GM21367 (cell line): ENCODE data around the gene KIAA0232.
A peak's percentile ranks its signal among the peaks of the same experiment; 100 is the strongest.
"Not testable (repeated sequence)": the region's sequence is repeated elsewhere in the genome, so short reads cannot be mapped to it uniquely, and the experiment has no call there.

ENCODE experiments used
- ATAC-seq: cut with Tn5 transposase; IDR thresholded peaks from one replicate; pipeline ENCODE4 v1.9.1; 2021; ENCODE audit not compliant: unreplicated experiment

Gene KIAA0232

DNA sequence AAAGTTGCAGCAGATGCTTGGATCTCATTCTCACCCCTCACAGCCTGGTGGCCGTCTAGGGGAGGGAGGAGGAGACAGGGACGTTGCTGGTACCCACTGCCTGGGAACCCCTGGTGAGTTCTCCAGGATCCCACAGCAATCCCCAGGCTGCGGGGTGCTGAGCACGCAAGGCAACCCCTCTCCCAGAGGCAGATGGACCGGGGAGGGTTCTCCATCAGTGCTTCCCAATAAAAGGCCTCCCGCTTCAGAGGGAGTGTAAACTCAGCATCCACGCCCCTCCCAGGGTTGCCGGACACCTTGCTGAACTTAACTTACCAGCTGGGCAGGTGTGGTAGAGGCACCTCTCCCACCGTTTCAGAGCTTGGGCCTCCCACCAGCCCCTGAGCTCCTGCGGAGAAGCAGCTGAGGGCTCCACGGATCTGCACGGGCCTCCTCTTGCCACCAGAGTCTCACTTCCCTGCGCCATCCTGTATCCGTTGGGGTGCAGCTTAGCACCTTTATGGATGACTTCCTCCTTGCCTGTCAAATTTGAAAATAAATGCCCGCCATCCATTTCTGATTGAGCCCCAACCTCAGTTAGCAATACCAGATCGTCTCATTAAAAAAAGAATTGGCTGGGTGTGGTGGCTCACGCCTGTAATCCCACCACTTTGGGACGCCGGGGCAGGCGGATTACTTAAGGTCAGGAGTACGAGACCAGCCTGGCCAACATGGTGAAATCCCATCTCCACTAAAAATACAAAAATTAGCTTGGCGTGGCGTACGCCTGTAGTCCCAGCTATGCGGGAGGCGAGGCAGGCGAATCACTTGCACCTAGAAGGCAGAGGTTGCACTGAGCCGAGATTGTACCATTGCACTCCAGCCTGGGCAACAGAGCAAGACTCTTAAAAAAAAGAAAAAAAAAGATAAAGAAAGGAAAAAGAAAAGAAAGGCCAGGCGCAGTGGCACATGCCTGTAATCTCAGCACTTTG, 112.3 kb downstream of the KIAA0232 start:
- ATAC-seq = no peak

DNA sequence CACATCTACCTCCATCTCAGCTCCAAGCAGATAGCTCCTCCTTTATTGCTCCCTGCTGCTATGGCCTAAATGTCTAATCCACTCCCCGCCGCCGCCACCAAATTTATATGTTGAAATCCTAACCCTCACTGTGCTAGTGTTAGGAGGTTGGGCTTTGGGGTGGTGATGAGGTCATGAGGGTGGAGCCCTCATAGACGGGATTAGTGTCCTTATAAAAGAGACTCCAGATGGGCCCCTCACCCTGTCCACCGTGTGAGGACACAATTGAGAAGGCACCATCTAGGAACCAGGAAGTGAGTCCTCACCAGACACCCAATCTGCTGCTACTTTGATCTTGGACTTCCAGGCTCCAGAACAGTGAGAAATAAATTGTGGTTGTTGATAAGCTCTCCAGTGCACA, 113.5 kb downstream of the KIAA0232 start:
- no peak for ATAC-seq

DNA sequence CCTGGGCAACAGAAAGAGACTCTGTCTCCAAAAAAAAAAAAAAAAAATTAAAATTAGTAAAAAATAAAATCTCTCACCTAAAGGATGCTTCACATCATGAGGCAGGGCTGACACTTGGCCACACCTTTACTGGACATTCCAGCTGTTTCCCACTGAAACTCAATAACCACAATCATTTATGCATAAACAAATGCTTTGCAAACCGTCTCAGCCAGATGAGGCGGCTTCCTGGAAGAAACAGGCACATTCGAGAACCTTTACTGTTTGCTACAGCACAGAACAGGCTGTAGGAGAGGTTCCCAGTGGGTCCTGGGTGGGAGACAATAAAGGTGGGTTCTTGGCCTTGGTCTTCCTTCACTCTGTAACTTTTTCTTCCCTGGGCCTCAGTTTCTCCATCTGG, 116.2 kb downstream of the KIAA0232 start:
- ATAC-seq = no peak

DNA sequence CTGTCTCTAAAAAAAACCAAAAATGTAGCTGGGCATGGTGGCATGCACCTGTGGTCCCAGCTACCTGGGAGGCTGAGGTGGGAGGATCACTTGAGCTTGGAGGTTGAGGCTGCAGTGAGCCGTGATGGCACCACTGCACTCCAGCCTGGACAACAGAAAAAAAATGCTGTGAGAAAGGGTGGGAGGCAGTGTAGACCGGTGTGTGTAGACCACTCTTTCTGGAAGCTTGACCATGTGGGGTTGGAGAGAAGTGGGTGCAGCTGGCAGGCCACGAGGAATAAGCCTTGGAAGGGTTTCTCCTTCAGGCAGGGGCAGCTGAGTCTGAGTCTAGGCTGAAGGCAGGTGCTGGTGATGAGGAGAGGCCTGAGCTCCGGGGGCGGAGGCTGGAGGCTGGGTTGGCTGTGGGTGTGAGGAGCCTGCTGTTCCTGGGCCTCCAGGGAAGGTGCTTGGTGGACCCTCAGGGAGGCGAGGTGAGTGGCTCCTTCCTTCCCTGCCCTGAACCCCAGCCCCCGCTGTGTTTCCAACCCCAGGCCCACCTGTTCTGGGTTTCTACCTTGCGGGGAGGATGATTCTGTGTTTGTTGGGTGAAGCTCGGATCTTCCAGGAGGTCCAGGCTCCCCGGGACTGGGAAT, 117.8 kb downstream of the KIAA0232 start:
- no peak for ATAC-seq

DNA sequence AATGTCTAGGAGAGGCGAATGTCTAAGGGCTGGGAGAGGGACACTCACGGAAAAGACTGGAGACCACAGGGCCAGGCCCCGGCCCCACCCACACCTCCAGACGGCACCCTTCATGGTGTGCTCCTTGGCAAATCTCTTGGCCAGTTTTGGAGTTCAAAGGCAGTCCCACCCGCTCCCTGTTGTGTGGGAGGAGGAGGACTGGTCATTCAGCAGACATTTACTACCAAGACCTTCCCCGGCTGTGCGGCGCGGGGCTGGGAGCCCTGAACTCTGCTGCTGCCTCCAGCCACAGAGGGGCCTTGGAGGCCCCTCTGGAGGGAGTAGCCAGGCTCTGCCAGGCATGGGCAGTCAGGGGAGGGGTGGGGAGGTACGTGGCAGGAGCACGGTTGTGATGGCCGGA, 118.4 kb downstream of the KIAA0232 start:
- no peak for ATAC-seq

DNA sequence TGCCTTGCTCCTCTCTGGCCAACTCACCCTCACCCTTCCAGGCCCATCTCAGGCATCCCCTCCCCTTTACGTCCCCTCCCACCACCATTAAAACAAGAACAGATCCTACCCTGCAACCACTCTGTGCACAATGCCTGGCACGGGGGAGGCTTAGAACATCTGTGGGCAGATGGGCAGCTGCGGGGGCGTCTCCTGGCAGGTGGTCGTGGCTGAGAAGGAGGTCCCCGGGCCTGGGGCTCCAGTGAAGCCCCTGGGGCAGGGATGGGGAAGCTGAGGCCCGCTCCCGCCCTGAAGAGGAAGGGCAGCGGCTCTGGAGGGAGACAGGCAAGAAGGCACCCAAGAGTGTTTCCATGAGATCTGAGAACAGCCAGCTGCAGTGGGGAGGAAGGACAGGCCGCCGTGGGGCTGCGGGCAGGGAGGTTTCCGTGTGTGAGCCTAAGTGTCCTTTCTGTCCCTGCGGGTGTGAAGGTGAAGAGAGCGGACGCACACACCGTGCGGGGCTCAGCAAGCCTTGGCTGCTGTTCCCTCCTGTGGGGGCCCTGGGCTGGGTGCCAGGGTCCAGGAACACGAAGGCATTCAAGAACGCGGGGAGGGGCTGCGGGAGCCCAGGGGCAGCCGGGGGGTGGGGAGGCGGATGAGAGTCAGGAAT, 119.3 kb downstream of the KIAA0232 start:
- no peak for ATAC-seq

DNA sequence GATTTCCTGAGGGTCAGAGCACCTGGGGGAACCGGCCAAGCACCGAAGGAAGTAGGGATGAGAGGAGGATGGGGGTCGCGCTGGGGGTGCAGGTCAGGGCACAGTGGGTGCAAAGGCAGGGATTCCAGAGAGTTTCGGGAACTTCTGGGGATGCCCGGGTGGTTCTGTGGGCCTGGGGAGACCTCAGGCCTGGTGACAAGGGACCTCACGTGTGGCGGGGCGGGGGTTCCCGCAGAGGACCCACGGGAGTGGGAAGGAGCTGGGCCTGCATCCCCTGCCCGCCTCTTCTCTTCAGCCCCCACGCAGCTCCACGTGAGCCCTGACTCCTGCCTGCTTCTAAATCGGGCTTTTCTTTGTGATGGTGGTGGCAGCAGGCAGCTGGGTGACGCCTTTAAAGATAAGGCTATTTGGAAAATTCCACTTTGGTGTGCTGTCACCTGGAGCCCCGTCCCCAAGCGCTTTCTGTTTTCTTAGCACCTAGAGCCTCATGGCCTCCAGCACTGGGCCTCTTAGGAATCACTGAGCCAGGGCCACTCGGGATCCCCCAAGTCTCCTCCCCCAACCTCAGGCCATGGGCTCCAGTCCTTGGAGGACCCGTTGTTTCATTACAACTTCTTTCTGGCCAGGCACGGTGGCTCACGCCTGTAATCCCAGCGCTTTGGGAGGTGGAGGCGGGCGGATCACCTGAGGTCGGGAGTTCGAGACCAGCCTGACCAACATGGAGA, 120.0 kb downstream of the KIAA0232 start:
- ATAC-seq = no peak

DNA sequence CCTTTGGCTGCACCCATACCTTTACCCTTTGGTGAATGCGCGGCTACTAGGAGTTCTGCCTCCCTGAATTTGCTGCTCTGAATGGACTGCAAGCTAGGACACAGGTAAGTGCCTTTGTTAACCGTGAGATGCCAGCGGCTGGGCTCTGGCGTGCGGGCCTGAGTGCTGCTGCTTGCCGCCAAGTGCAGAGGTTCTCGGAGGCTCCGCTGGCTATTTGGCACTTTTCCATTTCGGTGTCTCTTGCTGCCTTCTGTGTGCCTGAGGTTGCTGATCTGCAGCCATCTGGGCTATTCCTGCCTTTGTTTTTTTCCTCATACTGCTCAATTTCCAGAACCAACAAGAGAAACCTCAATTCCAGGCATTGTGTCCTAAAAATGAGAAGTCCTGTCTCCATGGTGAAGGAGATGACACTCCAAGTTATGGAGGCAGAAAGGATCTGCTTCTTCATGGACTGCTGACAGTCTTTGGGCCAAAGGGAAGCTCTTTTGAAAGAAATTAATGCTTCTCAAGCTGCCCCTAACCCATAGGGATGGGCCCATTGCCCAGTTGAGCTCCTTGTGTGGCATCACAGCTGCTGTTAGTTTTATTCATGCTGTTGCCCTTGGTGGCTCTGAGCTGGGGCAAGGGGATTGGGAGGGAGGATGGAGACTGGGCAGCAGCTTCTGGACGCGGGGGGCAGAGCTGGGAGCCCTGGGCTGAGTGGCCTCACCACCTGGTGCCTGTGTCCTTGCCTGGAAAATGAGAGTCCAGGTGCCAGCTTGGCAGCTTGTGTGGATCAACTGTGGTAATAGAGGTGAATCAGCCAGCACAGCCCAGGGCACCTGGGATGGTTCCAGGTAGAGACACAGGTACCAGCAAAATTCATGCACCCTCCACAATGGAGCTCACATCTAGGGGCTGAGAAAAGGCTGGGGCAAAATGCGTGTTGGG, 123.3 kb downstream of the KIAA0232 start:
- ATAC-seq = no peak

DNA sequence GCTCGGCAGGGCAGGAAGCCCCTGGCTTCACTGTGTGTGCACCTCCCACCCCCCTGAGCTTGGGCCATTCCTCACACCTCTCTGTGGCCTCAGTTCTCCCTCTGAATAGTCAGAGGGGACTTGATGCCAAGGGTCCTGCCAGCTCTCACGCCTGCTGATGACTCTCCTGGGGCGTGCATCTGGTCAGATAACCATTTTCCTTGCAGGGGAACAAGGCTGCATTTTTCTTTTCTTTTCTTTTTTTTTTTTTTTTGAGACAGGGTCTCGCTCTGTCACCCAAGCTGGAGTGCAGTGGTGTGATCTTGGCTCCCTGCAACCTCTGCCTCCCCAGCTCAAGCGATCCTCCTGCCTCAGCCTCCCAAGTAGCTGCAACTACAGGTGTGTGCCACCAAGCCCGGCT, 124.0 kb downstream of the KIAA0232 start:
- ATAC-seq = not testable (repeated sequence)

DNA sequence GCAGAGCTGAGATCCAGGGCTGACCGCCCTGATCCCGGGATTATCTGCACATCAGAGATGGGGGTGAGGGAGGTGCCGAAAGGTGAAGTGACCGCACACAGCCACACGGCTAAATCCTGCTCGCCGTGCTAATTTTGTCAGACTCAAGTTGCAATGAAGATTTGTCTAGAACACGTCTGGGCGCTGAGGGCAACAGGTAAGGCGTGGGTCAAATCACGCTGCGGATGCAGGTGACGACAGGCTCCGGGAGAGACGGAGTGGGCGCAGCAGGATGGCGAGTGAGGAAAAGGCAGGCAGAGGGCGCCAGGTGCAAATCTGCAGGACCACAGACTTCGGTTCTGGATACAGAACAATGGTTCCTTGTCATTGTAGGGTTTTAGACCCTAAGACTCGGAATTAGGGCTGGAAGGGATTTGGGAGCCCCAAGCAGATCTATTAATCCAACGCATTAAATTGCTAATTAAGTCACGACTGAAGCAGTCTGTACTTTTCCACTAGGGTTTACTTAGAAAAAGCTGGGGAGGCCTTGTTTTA, 125.2 kb downstream of the KIAA0232 start:
- no peak for ATAC-seq

DNA sequence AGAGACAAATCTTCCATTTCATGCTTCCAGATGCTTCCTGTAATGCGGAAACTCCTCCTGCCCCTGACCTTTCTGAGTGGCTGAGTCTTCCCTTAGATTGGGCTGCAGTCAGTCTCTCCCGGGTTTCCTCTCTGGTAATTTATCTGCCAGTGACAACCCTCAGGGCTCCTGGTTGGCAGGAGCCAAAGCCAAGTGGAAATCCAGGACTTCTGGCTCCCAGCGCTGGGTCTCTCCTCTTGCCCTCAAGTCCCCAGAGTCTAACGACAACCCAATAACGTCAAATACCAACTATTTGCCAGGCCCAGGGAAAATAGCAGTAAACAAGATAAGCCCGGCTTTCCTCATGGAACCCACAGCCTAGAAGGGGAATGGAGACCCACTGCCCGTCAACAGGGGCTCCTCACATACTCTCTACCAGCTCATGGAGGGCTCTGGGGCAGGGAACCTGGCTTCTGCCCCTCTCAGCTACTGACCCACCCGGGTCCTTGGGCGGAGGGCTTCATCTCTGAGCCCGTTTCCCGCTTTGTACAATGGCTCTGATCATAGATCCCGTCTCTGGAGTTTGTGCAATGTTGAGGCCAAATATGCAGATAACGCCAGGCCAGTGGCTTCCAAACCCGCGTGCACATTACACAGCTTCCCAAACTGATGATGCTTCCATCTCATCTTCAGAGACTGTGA, 126.0 kb downstream of the KIAA0232 start:
- ATAC-seq = no peak

DNA sequence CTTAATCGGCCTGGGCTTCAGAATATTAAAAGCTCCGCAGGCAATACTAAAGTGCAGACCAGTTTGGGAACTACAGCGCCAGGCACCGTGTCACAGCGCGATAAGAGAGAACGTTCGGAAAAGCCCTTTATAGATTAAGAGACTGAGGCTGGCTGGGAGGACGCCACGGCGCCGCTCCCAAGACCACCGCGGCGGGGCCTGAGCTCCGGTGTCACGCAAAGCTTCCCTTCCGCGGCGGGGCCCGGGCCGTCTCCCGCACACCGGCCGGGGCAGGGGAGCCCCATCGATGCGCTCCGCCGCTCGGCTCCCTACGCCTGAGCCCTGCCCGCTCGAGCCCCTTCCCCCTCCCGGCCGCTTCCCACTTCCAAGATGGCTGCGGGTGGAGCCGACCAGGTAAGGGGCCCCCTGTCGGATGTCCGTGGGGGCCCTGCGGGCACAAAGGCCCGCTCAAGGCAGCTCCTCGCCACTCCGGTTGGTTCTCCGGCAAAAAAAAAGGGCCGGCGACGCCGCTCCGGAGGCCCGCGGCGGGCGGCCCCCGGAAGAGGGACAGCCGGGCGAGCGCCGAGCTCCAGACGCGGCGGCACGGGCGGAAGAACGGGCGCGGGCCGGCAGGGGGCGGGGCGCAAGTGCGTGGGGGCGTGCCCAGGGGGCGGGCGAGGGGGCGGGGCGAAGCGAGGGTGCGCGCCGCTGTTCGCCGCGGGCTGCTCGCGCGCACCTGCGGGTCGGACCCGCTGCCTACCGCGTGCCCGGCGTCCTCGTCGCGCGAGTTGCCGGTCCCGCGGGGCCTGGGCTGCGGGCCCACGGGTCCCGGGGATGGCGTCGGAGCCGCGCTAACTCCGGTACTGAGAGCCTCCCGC, 126.8 kb downstream of the KIAA0232 start, which contains the start of gene TBC1D14:
Gene TBC1D14, plus strand, starts transcription at position 714 of the 857 bp plus-strand sequence. CDS start 13,564 bp downstream, outside the sequence.
- ATAC-seq = peak; percentile 82

DNA sequence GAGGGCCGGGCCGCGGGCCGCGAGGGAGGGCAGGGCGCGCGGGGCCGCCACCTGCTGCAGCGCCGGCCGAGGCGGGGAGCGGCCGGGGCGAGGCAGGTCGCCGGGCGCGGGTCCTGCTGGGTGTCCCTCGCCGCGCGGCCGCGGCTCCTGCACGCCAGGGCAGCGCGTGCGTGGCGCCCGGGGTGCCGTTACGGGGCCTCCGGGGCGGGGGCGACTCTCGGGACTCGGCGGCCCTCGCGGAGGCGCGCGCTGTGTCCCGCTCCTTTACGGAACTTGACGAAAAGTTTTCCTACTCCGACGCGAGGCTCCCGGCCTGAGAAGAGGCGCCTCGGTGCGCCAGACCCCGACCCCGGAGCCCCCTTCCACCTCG, 127.4 kb downstream of the KIAA0232 start:
- peak; percentile 16 for ATAC-seq

DNA sequence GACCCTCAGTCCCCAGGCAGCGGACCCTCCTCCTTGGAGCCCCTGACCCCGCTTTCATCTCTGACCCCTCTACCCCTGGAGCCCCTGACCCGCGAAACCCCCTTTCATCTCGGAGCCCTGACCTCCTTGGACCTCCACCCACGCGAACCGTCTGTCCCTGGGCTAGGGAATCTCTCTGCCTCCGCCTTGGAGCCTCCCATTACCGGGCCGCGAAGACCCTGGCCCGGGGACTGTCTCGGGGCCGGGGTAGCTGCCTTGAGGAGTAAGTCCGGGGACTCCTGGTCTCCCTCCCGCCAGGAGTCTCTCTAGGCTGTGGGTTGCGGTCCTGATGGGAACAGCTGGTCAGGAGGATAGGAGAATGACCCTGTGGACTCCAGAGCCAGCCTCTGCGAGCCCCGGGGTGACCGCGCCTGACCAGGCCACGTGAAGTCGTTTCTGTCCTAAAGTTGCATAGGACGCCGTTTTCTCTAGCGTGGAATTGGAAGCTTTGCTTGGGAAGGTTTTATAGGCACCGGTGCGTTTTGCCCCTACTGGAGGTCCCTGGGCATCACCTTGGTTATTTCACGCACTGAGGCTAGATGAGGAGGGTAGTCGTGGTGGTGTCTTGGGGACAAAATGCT, 127.9 kb downstream of the KIAA0232 start:
- no peak for ATAC-seq

DNA sequence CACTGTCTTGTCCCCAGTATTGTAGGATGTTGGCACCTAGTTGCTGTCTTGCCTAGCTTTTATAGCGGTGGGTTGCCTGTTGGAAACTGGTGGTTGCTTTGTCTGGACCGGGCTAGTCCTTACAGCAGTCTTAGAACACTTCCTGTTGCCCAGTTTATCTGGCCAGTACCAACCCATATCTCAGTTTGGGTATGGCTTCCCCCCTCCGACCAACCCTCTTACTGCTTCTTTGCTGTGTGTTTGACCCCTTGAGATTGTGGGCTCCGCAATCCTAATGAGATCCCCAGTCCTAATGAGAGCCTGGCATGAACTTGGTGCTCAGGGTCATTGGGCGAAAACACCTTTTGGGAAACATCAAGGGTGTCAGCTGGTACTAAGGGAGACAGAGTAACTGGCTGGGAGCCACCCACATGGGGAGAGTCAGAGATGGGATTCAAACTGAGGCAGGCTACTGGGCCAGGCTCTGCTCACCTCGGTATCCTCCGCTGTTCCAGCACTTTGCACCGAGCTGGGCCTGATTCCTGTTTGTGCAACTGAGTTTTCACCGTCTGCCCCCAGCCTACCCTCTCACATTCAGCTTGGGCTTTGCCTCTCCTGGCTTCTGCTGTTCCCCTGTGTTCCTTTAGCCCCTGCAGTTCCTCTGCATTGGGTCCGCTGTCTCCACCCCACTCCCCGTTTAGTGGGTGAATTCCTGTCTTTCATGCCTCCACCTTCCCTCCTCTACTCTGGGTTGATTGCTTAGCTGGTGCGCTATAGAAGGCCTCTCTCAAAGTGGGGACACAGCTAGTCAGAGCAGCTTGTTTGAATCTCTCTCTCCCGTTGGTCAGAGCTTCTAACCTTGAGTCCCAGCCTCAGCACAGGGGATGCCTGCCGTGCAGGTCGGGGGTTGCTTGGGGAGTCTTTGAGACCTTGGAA, 128.7 kb downstream of the KIAA0232 start:
- ATAC-seq = no peak

DNA sequence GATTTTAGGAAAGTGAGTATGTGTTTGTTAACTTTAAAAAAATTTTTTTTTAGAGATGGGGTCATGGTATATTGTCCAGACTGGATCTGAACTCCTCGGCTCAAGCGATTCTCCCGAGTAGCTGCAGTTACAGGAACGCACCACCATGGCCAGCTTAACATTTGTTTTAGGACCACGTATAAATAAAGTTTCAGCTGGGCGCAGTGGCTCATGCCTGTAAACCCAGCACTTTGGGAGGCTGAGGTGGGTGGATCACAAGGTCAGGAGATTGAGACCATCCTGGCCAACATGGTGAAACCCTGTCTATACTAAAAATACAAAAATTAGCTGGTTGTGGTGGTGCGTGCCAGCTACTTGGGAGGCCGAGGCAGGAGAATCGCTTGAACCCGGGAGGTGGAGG, 129.4 kb downstream of the KIAA0232 start:
- ATAC-seq = not testable (repeated sequence)

DNA sequence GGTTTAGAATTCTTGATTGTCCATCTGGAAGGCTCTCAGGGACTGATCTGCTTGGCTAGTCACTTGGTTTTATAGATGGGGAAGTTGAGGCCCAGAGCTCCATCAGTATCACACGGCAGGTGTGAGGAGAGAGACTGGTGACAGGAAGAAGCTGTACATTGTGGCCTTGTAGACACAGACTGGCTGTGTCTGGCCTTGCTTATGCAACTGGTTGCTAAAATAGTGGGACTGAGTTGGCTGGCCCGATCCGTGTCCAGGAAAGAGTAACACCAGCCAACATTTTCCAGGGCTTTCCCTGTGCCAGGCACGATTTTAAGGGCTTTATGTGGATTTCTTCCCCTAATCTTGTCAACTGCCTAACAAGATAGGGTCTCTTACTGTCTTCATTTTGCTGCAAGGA, 129.9 kb downstream of the KIAA0232 start:
- ATAC-seq = no peak
